ENCODE data around the gene CTSV.
"Not testable (repeated sequence)": the region's sequence is repeated elsewhere in the genome, so short reads cannot be mapped to it uniquely, and the experiment has no call there.

CTSV gene

GRCh38 chr9:97064176-97064575 is 25.2 kb upstream of the CTSV start:
- Histone ChIP-seq H3K4me3 (no peak overlapping the region), H3K9me3 (no peaks in the 10 kb centered on the region), H3K27me3 (peaks cover 0 to 3% of the 10 kb centered on the region in 2 donors), H3K4me1 (no peaks in the 10 kb centered on the region), H3K27ac (no peak overlapping the region), H3K36me3 (no peaks in the 10 kb centered on the region)
- DNase-seq: no peak
- intact Hi-C loops (cut with DNase I; ENCODE audit: low total_unique reads): no loop called here
- no peak for TF ChIP-seq CTCF (IDR thresholded peaks at IDR 0.05)

GRCh38 chr9:97060796-97061195 is 21.9 kb upstream of the CTSV start:
- TF ChIP-seq CTCF (IDR thresholded peaks at IDR 0.05): no peak
- H3K27me3 ChIP-seq: no peaks in the 10 kb centered on the region
- no peaks in the 10 kb centered on the region for H3K36me3 ChIP-seq
- no peak overlapping the region for H3K27ac ChIP-seq
- H3K4me1 ChIP-seq: no peaks in the 10 kb centered on the region
- H3K9me3 ChIP-seq: no peaks in the 10 kb centered on the region
- intact Hi-C loops (cut with DNase I; ENCODE audit: low total_unique reads): no loop called here
- no peak overlapping the region for H3K4me3 ChIP-seq
- DNase-seq: no peak

GRCh38 chr9:97059626-97060025 is 20.7 kb upstream of the CTSV start:
- no peak overlapping the region for H3K27ac ChIP-seq
- no peaks in the 10 kb centered on the region for H3K4me1 ChIP-seq
- no peak overlapping the region for H3K4me3 ChIP-seq
- no peak for TF ChIP-seq CTCF (IDR thresholded peaks at IDR 0.05)
- no peaks in the 10 kb centered on the region for H3K9me3 ChIP-seq
- intact Hi-C loops (cut with DNase I; ENCODE audit: low total_unique reads): no loop called here
- no peaks in the 10 kb centered on the region for H3K27me3 ChIP-seq
- H3K36me3 ChIP-seq: no peaks in the 10 kb centered on the region
- DNase-seq: no peak

- Histone ChIP-seq H3K36me3 (no peaks in the 10 kb centered on the region), H3K27ac (no peak overlapping the region)
- no peak for TF ChIP-seq CTCF (IDR thresholded peaks at IDR 0.05)
Observed at GRCh38 chr9:97057651-97058050, 18.7 kb upstream of the CTSV start.

GRCh38 chr9:97055891-97056290 is 16.9 kb upstream of the CTSV start:
- H3K4me1 ChIP-seq; H3K4me3 ChIP-seq; DNase-seq; H3K36me3 ChIP-seq; H3K27me3 ChIP-seq; H3K9me3 ChIP-seq; intact Hi-C loops (cut with DNase I; ENCODE audit: low total_unique reads); H3K27ac ChIP-seq: not testable (repeated sequence)

More at GRCh38 chr9:97057651-97058050, 18.7 kb upstream of the CTSV start:
- no peak for DNase-seq
- Histone ChIP-seq H3K4me1 (no peaks in the 10 kb centered on the region), H3K4me3 (no peak overlapping the region), H3K9me3 (no peaks in the 10 kb centered on the region), H3K27me3 (peaks cover 0 to 7% of the 10 kb centered on the region in 2 donors)
- intact Hi-C loops (cut with DNase I; ENCODE audit: low total_unique reads): no loop called here

- no peaks in the 10 kb centered on the region for H3K36me3 ChIP-seq
Observed at GRCh38 chr9:97053717-97054116, 14.8 kb upstream of the CTSV start.

More at GRCh38 chr9:97053717-97054116, 14.8 kb upstream of the CTSV start:
- intact Hi-C loops (cut with DNase I; ENCODE audit: low total_unique reads): no loop called here
- no peak for TF ChIP-seq CTCF (IDR thresholded peaks at IDR 0.05)
- no peaks in the 10 kb centered on the region for H3K9me3 ChIP-seq
- H3K27ac ChIP-seq: no peak overlapping the region
- DNase-seq: no peak
- H3K4me3 ChIP-seq: no peak overlapping the region
- H3K27me3 ChIP-seq: peaks cover 0 to 7% of the 10 kb centered on the region in 2 donors
- H3K4me1 ChIP-seq: no peaks in the 10 kb centered on the region
